ENCODE data around the gene METTL23.
"Not testable (repeated sequence)": the region's sequence is repeated elsewhere in the genome, so short reads cannot be mapped to it uniquely, and the experiment has no call there.

Gene METTL23

GRCh38 chr17:76731800-76732733 is 5.4 kb downstream of the METTL23 start:
- not testable (repeated sequence) for DNase-seq (ENCODE audit: extremely low spot score, insufficient read length, low read depth); FAIRE-seq

- FAIRE-seq (no peak), DNase-seq (ENCODE audit: extremely low spot score, insufficient read length, low read depth) (no peak)
Measured at GRCh38 chr17:76732734-76733617, 6.3 kb downstream of the METTL23 start.

- FAIRE-seq (no peak), DNase-seq (ENCODE audit: extremely low spot score, insufficient read length, low read depth) (no peak)
Measured at GRCh38 chr17:76733618-76733957, 6.9 kb downstream of the METTL23 start.

- DNase-seq (ENCODE audit: extremely low spot score, insufficient read length, low read depth) = no peak
- FAIRE-seq = no peak
Measured at GRCh38 chr17:76734080-76734840, 7.6 kb downstream of the METTL23 start.

- DNase-seq (ENCODE audit: extremely low spot score, insufficient read length, low read depth) (no peak), FAIRE-seq (peak; percentile 81)
Measured at GRCh38 chr17:76735006-76735405, 8.4 kb downstream of the METTL23 start.

- DNase-seq (ENCODE audit: extremely low spot score, insufficient read length, low read depth) = no peak
- FAIRE-seq = no peak
Measured at GRCh38 chr17:76735586-76736348, 9.1 kb downstream of the METTL23 start.

GRCh38 chr17:76736349-76737081 is 9.9 kb downstream of the METTL23 start:
- DNase-seq (ENCODE audit: extremely low spot score, insufficient read length, low read depth) = no peak

GRCh38 chr17:76737082-76737675 is 10.5 kb downstream of the METTL23 start, which contains the start of gene SRSF2:
SRSF2 (minus strand) TSS chr17:76737331; CDS start chr17:76737160, 171 bp downstream.
- peak; percentile 96 for FAIRE-seq
- DNase-seq (ENCODE audit: extremely low spot score, insufficient read length, low read depth) = peak; percentile 87

More at GRCh38 chr17:76736349-76737081, 9.9 kb downstream of the METTL23 start:
- no peak for FAIRE-seq

- no peak for FAIRE-seq
- DNase-seq (ENCODE audit: extremely low spot score, insufficient read length, low read depth) = peak; percentile 83
Measured at GRCh38 chr17:76737676-76738467, 11.2 kb downstream of the METTL23 start, which contains the start of gene MFSD11. MFSD11 (plus strand) TSS chr17:76738119; CDS start chr17:76738353, 234 bp downstream.

GRCh38 chr17:76738468-76738850 is 11.8 kb downstream of the METTL23 start:
- FAIRE-seq = no peak
- no peak for DNase-seq (ENCODE audit: extremely low spot score, insufficient read length, low read depth)

- not testable (repeated sequence) for DNase-seq (ENCODE audit: extremely low spot score, insufficient read length, low read depth); FAIRE-seq
Measured at GRCh38 chr17:76739568-76740115, 13.0 kb downstream of the METTL23 start.

GRCh38 chr17:76740329-76741118 is 13.9 kb downstream of the METTL23 start:
- DNase-seq (ENCODE audit: extremely low spot score, insufficient read length, low read depth) = no peak

GRCh38 chr17:76742958-76743357 is 16.3 kb downstream of the METTL23 start:
- DNase-seq (ENCODE audit: extremely low spot score, insufficient read length, low read depth) = no peak
- no peak for FAIRE-seq

More at GRCh38 chr17:76740329-76741118, 13.9 kb downstream of the METTL23 start:
- FAIRE-seq = no peak

- FAIRE-seq = no peak
Measured at GRCh38 chr17:76744747-76745146, 18.1 kb downstream of the METTL23 start.

GRCh38 chr17:76745785-76746184 is 19.1 kb downstream of the METTL23 start:
- not testable (repeated sequence) for DNase-seq (ENCODE audit: extremely low spot score, insufficient read length, low read depth); FAIRE-seq

More at GRCh38 chr17:76744747-76745146, 18.1 kb downstream of the METTL23 start:
- DNase-seq (ENCODE audit: extremely low spot score, insufficient read length, low read depth) = no peak

GRCh38 chr17:76747716-76748363 is 21.2 kb downstream of the METTL23 start:
- no peak for FAIRE-seq
- DNase-seq (ENCODE audit: extremely low spot score, insufficient read length, low read depth) = no peak
